Measurements from ENCODE around the gene SLC1A1.
A peak's percentile ranks its signal among the peaks of the same experiment; 100 is the strongest.

Gene SLC1A1

GRCh38 chr9:4579001-4579400 is 88.7 kb downstream of the SLC1A1 start:
- no peak for DNase-seq (ENCODE audit: low read depth)

GRCh38 chr9:4581035-4581760 is 90.9 kb downstream of the SLC1A1 start:
- DNase-seq (ENCODE audit: low read depth), result no peak

- no peak for DNase-seq (ENCODE audit: low read depth)
Measured at GRCh38 chr9:4581861-4582565, 91.7 kb downstream of the SLC1A1 start.

- DNase-seq (ENCODE audit: low read depth), result no peak
Measured at GRCh38 chr9:4583001-4583400, 92.7 kb downstream of the SLC1A1 start.

GRCh38 chr9:4584636-4585035 is 94.4 kb downstream of the SLC1A1 start:
- no peak for DNase-seq (ENCODE audit: low read depth)

GRCh38 chr9:4585135-4585534 is 94.9 kb downstream of the SLC1A1 start:
- no peak for DNase-seq (ENCODE audit: low read depth)

GRCh38 chr9:4588721-4589120 is 98.5 kb downstream of the SLC1A1 start:
- DNase-seq (ENCODE audit: low read depth), result no peak

- DNase-seq (ENCODE audit: low read depth), result no peak
Measured at GRCh38 chr9:4590430-4591122, 100.3 kb downstream of the SLC1A1 start.

GRCh38 chr9:4591123-4591500 is 100.8 kb downstream of the SLC1A1 start:
- DNase-seq (ENCODE audit: low read depth), result no peak

GRCh38 chr9:4592295-4592694 is 102.0 kb downstream of the SLC1A1 start:
- no peak for DNase-seq (ENCODE audit: low read depth)

- DNase-seq (ENCODE audit: low read depth), result no peak
Measured at GRCh38 chr9:4592886-4593285, 102.6 kb downstream of the SLC1A1 start.

- DNase-seq (ENCODE audit: low read depth), result no peak
Measured at GRCh38 chr9:4594545-4594944, 104.3 kb downstream of the SLC1A1 start.

GRCh38 chr9:4594994-4595393 is 104.7 kb downstream of the SLC1A1 start:
- DNase-seq (ENCODE audit: low read depth), result no peak

- peak; percentile 31 for DNase-seq (ENCODE audit: low read depth)
Measured at GRCh38 chr9:4596165-4596922, 106.1 kb downstream of the SLC1A1 start.

GRCh38 chr9:4600368-4600767 is 110.1 kb downstream of the SLC1A1 start:
- DNase-seq (ENCODE audit: low read depth), result no peak

GRCh38 chr9:4603830-4604229 is 113.6 kb downstream of the SLC1A1 start:
- no peak for DNase-seq (ENCODE audit: low read depth)

- peak; percentile 20 for DNase-seq (ENCODE audit: low read depth)
Measured at GRCh38 chr9:4604678-4605095, 114.4 kb downstream of the SLC1A1 start.

GRCh38 chr9:4606033-4606432 is 115.8 kb downstream of the SLC1A1 start:
- DNase-seq (ENCODE audit: low read depth), result peak; percentile 31

GRCh38 chr9:4614627-4615026 is 124.4 kb downstream of the SLC1A1 start:
- no peak for DNase-seq (ENCODE audit: low read depth)

- DNase-seq (ENCODE audit: low read depth), result no peak
Measured at GRCh38 chr9:4615251-4615650, 125.0 kb downstream of the SLC1A1 start.

- no peak for DNase-seq (ENCODE audit: low read depth)
Measured at GRCh38 chr9:4615778-4616177, 125.5 kb downstream of the SLC1A1 start.

- DNase-seq (ENCODE audit: low read depth), result no peak
Measured at GRCh38 chr9:4617752-4618151, 127.5 kb downstream of the SLC1A1 start.
